PC-9 (cell line): ENCODE results near the gene PBX1. TPM values are rescaled to one million over a fixed set of nuclear protein-coding genes. Genes with fewer than 3 reads are reported as not detected.
"Not testable (repeated sequence)": the region's sequence is repeated elsewhere in the genome, so short reads cannot be mapped to it uniquely, and the experiment has no call there.

ENCODE experiments used
- BruUV-seq: library from RNA; stranded (reverse); fragments of 400-500 nt; replicated peaks from 2 replicates; lab custom pipeline; 2021; lab: Mats Ljungman, UMichigan
- CTCF ChIA-PET: fragments of 300-600 bp; sonication (Branson Sonifier 250); formaldehyde crosslinking; loops from one replicate; lab custom pipeline; 2022; ENCODE audit warnings: antibody characterized with exemption; lab: Charles Lee
- POLR2A ChIA-PET: fragments of 300-600 bp; sonication (Branson Sonifier 250); formaldehyde crosslinking; loops from one replicate; lab custom pipeline; 2022; ENCODE audit warnings: antibody characterized with exemption; ENCODE audit not compliant: unreplicated experiment; lab: Charles Lee
- DNase-seq, 2 experiments: peaks; one replicate each; pipeline versions ENCODE4 v3.0.0 to v3.0.0-alpha.2; 2015 to 2022; ENCODE audit warnings: mixed read lengths in 1 of 2
- H2AFZ ChIP-seq: fragments of 200-600 bp; sonication (generic); 2 replicates; pipeline ENCODE4 v1.8.1; 2017; ENCODE audit warnings: antibody characterized with exemption
- H3F3A ChIP-seq: fragments of 200-600 bp; sonication (generic); 2 replicates; pipeline ENCODE4 v1.8.1; 2017; ENCODE audit warnings: antibody characterized with exemption, mild to moderate bottlenecking, low read depth; ENCODE audit not compliant: insufficient read depth
- H3K27ac ChIP-seq: fragments of 200-600 bp; sonication (generic); 2 replicates; pipeline ENCODE4 v1.6.1; 2016; ENCODE audit warnings: mixed run types
- H3K27me3 ChIP-seq: fragments of 200-600 bp; sonication (generic); 2 replicates; pipeline ENCODE4 v1.6.1; 2016; ENCODE audit warnings: low read depth, mixed run types; ENCODE audit not compliant: insufficient read depth
- H3K36me3 ChIP-seq: fragments of 200-600 bp; sonication (generic); 2 replicates; pipeline ENCODE4 v1.6.1; 2016; ENCODE audit warnings: low read depth, mixed run types
- H3K4me1 ChIP-seq: fragments of 200-600 bp; sonication (generic); replicated peaks from 2 replicates; pipeline ENCODE4 v1.6.1; 2016; ENCODE audit warnings: mixed run types; ENCODE audit not compliant: insufficient read depth
- H3K4me2 ChIP-seq: fragments of 200-600 bp; sonication (generic); 2 replicates; pipeline ENCODE4 v1.6.1; 2017; ENCODE audit warnings: mixed run types
- H3K4me3 ChIP-seq: fragments of 200-600 bp; sonication (generic); 2 replicates; pipeline ENCODE4 v1.6.1; 2016; ENCODE audit warnings: mixed run types
- H3K79me2 ChIP-seq: fragments of 200-600 bp; sonication (generic); 2 replicates; pipeline ENCODE4 v1.6.1; 2017; ENCODE audit warnings: low read depth, mixed run types
- H3K9me2 ChIP-seq: fragments of 200-600 bp; sonication (generic); 2 replicates; pipeline ENCODE4 v1.8.1; 2017; ENCODE audit warnings: mild to moderate bottlenecking; ENCODE audit not compliant: insufficient read depth
- H3K9me3 ChIP-seq: fragments of 200-600 bp; sonication (generic); 2 replicates; pipeline ENCODE4 v1.8.1; 2016; ENCODE audit warnings: low read depth; ENCODE audit not compliant: insufficient read depth
- H4K20me1 ChIP-seq: fragments of 200-600 bp; sonication (generic); 2 replicates; pipeline ENCODE4 v1.8.1; 2017; ENCODE audit not compliant: insufficient read depth
- CTCF ChIP-seq: fragments of 200-600 bp; sonication (generic); conservative IDR thresholded peaks from 2 replicates; pipeline ENCODE4 v1.6.1; 2017; ENCODE audit warnings: mixed run types, antibody characterized with exemption, mild to moderate bottlenecking, moderate library complexity
- EZH2 ChIP-seq: fragments of 200-600 bp; sonication (generic); IDR thresholded peaks from 2 replicates; pipeline ENCODE4 v1.8.0; 2017; ENCODE audit warnings: antibody characterized with exemption, low read depth
- intact Hi-C: fragments of 100-400 bp; cut with micrococcal nuclease; formaldehyde crosslinking; loops from one replicate; pipeline ENCODE4 v1.10.0; 2022; ENCODE audit not compliant: unreplicated experiment
- total RNA-seq: library from RNA; stranded (reverse); gene quantifications from 2 replicates; pipeline ENCODE4 v1.2.3, GENCODE V29; 2021

Gene PBX1
- total RNA-seq, 1 experiment from 2014 or later = 57.7 TPM

- no peaks in the 10 kb centered on the region; the same call in 1 of the 2 replicates for H3K9me3 ChIP-seq
- no peak overlapping the region for H2AFZ ChIP-seq
- no peaks in the 10 kb centered on the region for H4K20me1 ChIP-seq
- H3K79me2 ChIP-seq = no peaks in the 10 kb centered on the region
- ChIA-PET CTCF (interaction anchor here (0.7 kb wide), 1 partner anchor 122 kb away, joined by 3 read pairs; no protein-coding TSS in a partner anchor), POLR2A (no interaction called here)
- H3K36me3 ChIP-seq = no peaks in the 10 kb centered on the region
- DNase-seq = no peak
- no peak overlapping the region for H3K4me2 ChIP-seq
- no TSS peak for BruUV-seq
- H3K27me3 ChIP-seq = no peaks in the 10 kb centered on the region
- no peaks in the 10 kb centered on the region for H3F3A ChIP-seq
- H3K4me1 ChIP-seq = no peaks in the 10 kb centered on the region
- no peak for TF ChIP-seq EZH2
- no peak for TF ChIP-seq CTCF
- H3K4me3 ChIP-seq = no peak overlapping the region
- H3K9me2 ChIP-seq = no peaks in the 10 kb centered on the region
- no peak overlapping the region for H3K27ac ChIP-seq
- intact Hi-C loops = no loop called here
These were observed 23.9 kb upstream of the PBX1 start for GRCh38 chr1:164534863-164535610.

DNA sequence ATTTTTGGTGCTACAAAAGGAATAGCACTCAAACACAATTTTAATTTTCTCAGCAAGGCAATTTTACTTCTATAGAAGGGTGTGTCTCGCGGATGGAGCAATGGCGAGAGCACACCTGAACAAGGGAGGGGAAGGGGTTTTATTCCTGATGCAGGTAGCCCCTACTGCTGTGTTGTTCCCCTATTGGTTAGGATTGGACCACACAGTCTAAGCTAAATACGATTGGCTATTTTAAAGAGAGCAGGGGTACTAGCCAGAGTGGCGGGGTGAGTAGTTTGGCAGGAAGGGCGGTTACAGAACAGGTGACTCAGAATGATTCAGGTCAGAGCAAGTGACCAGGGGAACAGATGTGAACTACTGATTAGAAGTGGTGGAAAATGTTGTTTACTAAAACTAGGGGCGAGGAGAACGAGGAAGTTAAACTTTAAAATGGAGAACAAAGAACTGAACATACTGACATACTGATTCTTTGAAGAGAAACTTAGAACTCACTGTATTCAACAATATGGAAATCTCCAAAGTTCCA lies 6.5 kb upstream of the PBX1 start:
- H3K9me3 ChIP-seq = peaks cover 17% of the 10 kb centered on the region
- DNase-seq, CTCF ChIA-PET, H3K27me3 ChIP-seq, BruUV-seq, H3F3A ChIP-seq, H3K9me2 ChIP-seq, H3K4me3 ChIP-seq, H3K79me2 ChIP-seq, H3K36me3 ChIP-seq, H3K27ac ChIP-seq, H4K20me1 ChIP-seq, POLR2A ChIA-PET, H2AFZ ChIP-seq, intact Hi-C loops, H3K4me2 ChIP-seq: not testable (repeated sequence)
- peaks cover 10% of the 10 kb centered on the region for H3K4me1 ChIP-seq

DNA sequence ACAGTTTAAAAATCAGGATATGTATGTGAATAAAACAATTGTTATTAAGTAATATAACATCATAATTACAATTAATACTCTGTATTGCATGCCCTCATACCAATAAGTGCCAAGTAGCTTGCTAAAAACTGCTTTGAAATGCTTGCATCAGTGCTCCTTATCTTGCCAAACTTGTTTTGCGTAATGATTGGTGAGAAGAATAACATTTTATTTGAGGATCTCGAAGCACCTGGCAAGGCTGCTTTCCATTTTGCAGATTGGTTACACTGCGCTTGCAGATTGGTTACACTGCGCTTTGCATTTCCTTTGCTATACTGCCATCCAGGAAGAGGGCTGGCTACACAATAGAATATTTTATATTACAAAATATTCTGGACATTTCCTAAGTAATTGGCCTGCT lies 1.7 kb upstream of the PBX1 start:
- Histone ChIP-seq H3K4me1 (peaks cover 26% of the 10 kb centered on the region), H3F3A (peaks cover 6% of the 10 kb centered on the region; the same call in 1 of the 2 replicates), H4K20me1 (no peaks in the 10 kb centered on the region), H2AFZ (no peak overlapping the region), H3K36me3 (no peaks in the 10 kb centered on the region), H3K27ac (peak overlapping the region; percentile 50; the same call in 1 of the 2 replicates), H3K27me3 (no peaks in the 10 kb centered on the region), H3K79me2 (peaks cover 28% of the 10 kb centered on the region), H3K9me2 (no peaks in the 10 kb centered on the region), H3K9me3 (peaks cover 11% of the 10 kb centered on the region), H3K4me2 (peak overlapping the region; percentile 83), H3K4me3 (no peak overlapping the region)
- intact Hi-C loops = loop anchor here (5.0 kb wide), 2 partner anchors 80 to 215 kb away; no protein-coding TSS in a partner anchor
- no TSS peak for BruUV-seq
- peak; percentile 17 to 67 for DNase-seq
- ChIA-PET POLR2A (no interaction called here), CTCF (interaction anchor here (0.5 kb wide), 1 partner anchor 116 kb away, joined by 3 read pairs; no protein-coding TSS in a partner anchor)
- TF ChIP-seq CTCF = no peak
- TF ChIP-seq EZH2 = no peak
